Loucy (cell line): ENCODE measurements around the gene C6orf47.

Experiments
- CTCF ChIP-seq: fragments of 200-600 bp; sonication (generic); conservative IDR thresholded peaks from 2 replicates; pipeline ENCODE4 v1.5.1; 2014; ENCODE audit warnings: mild to moderate bottlenecking, antibody characterized with exemption, low read length
- EZH2phosphoT487 ChIP-seq: fragments of 200-600 bp; IDR thresholded peaks from 2 replicates; pipeline ENCODE4 v1.6.1; 2018; ENCODE audit warnings: antibody characterized with exemption, mild to moderate bottlenecking, moderate library complexity, borderline replicate concordance

GRCh38 chr6:31617010-31617409, 43.6 kb downstream of the C6orf47 start:
- no peak for TF ChIP-seq CTCF
- TF ChIP-seq EZH2phosphoT487: no peak
